HEK293T (cell line): ENCODE results near the gene SELENOO.
A peak's percentile ranks its signal among the peaks of the same experiment; 100 is the strongest.

Source experiments
- CTCF ChIA-PET: fragments of 350-600 bp; formaldehyde crosslinking; extraction: SDS; loops from one replicate; lab custom pipeline; 2021; ENCODE audit warnings: antibody characterized with exemption, inconsistent platforms; lab: Yijun Ruan, JAX
- POLR2A ChIA-PET: fragments of 350-600 bp; formaldehyde crosslinking; extraction: SDS; loops from one replicate; lab custom pipeline; 2020; ENCODE audit warnings: antibody characterized with exemption, inconsistent platforms; lab: Yijun Ruan, JAX
- DNase-seq: peaks from one replicate; pipeline ENCODE4 v3.0.0; 2012; ENCODE audit warnings: mixed read lengths; ENCODE audit errors: extremely low spot score
- ARNT ChIP-seq: fragments of 450-650 bp; IDR thresholded peaks from 2 replicates; pipeline ENCODE4 v1.6.1; 2017; ENCODE audit warnings: mild to moderate bottlenecking
- BHLHE40 ChIP-seq: fragments of 450-650 bp; IDR thresholded peaks from 2 replicates; pipeline ENCODE4 v1.6.1; 2016; ENCODE audit warnings: mild to moderate bottlenecking, moderate library complexity, borderline replicate concordance
- CTBP1 ChIP-seq: fragments of 450-650 bp; IDR thresholded peaks from 2 replicates; pipeline ENCODE4 v1.6.1; 2016; ENCODE audit warnings: borderline replicate concordance
- ELF4 ChIP-seq: fragments of 450-650 bp; IDR thresholded peaks from 2 replicates; pipeline ENCODE4 v1.6.1; 2017; ENCODE audit warnings: antibody characterized with exemption
- FOXA1 ChIP-seq: fragments of 450-650 bp; IDR thresholded peaks from 2 replicates; pipeline ENCODE4 v1.6.1; 2016; ENCODE audit warnings: mild to moderate bottlenecking
- FOXK2 ChIP-seq: fragments of 450-650 bp; IDR thresholded peaks from 2 replicates; pipeline ENCODE4 v1.6.1; 2016; ENCODE audit warnings: mild to moderate bottlenecking
- FOXM1 ChIP-seq: fragments of 450-650 bp; IDR thresholded peaks from 2 replicates; pipeline ENCODE4 v1.6.1; 2017; ENCODE audit warnings: mild to moderate bottlenecking, borderline replicate concordance
- HDGF ChIP-seq: fragments of 450-650 bp; IDR thresholded peaks from 2 replicates; pipeline ENCODE4 v1.6.1; 2017; ENCODE audit warnings: antibody characterized with exemption, borderline replicate concordance
- L3MBTL2 ChIP-seq: fragments of 450-650 bp; conservative IDR thresholded peaks from 2 replicates; pipeline ENCODE4 v1.6.1; 2016; ENCODE audit warnings: mild to moderate bottlenecking
- LEF1 ChIP-seq: fragments of 450-650 bp; IDR thresholded peaks from 2 replicates; pipeline ENCODE4 v1.6.1; 2017; ENCODE audit warnings: mild to moderate bottlenecking, borderline replicate concordance
- NFRKB ChIP-seq: fragments of 450-650 bp; IDR thresholded peaks from 2 replicates; pipeline ENCODE4 v1.6.1; 2016; ENCODE audit warnings: mild to moderate bottlenecking, moderate library complexity
- PKNOX1 ChIP-seq: fragments of 450-650 bp; IDR thresholded peaks from 2 replicates; pipeline ENCODE4 v1.6.1; 2016
- SP1 ChIP-seq: fragments of 450-650 bp; IDR thresholded peaks from 2 replicates; pipeline ENCODE4 v1.6.1; 2017
- SUZ12 ChIP-seq: fragments of 450-650 bp; IDR thresholded peaks from 2 replicates; pipeline ENCODE4 v1.6.1; 2016; ENCODE audit warnings: mild to moderate bottlenecking
- TARDBP ChIP-seq: fragments of 450-650 bp; IDR thresholded peaks from 2 replicates; pipeline ENCODE4 v1.6.1; 2016
- ZNF384 ChIP-seq: fragments of 450-650 bp; IDR thresholded peaks from 2 replicates; pipeline ENCODE4 v1.6.1; 2016

The SELENOO gene

GRCh38 chr22:50184902-50185374 is 15.9 kb upstream of the SELENOO start:
- DNase-seq = no peak
- CTCF ChIA-PET = no interaction called here
- TF ChIP-seq NFRKB (no peak), ELF4 (no peak), SUZ12 (no peak), SP1 (no peak), FOXA1 (no peak), FOXM1 (no peak), FOXK2 (no peak), TARDBP (no peak)
- POLR2A ChIA-PET = interaction anchor here (1.2 kb wide), 1 partner anchor 14 kb away, joined by 4 read pairs; the partner anchor contains the start of gene PANX2

GRCh38 chr22:50185375-50186087 is 15.3 kb upstream of the SELENOO start, which contains the start of gene TRABD:
TRABD (plus strand) TSS chr22:50185913; CDS start chr22:50193061, 7,148 bp downstream.
- peak; percentile 98 for DNase-seq
- CTCF ChIA-PET = no interaction called here
- peak; percentile 54; the same call in 1 of the 2 replicates for TF ChIP-seq FOXM1
- no peak for TF ChIP-seq SUZ12
- POLR2A ChIA-PET = no interaction called here

DNA sequence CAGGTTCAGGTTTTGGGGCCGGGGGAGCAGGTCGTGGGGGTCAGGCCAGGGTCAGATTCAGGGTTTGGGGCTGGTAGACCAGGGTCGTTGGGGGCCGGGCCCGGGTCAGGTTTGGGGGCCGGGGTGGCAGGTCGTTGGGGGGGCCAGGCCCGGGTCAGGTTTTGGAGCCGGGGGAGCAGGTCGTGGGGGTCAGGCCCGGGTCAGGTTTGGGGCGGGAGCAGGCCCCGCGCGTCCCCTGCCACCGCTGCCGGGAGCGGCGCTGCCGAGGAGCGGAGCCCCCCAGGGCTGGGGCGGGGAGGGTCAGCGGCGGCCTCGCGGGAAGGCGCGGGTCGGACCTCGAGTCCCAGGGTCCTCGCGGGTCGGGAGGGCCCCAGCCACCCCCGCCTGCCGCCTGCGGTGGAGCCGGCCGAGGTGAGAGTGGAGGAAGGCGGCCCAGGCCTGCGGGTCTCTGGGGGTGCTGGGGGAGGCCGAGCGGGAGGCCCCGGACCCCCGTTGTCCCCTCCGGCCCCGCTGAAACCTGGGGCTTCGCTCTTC is 14.6 kb upstream of the SELENOO start:
- DNase-seq = no peak
- ChIA-PET CTCF (no interaction called here), POLR2A (interaction anchor here (1.0 kb wide), 1 partner anchor 15 kb away, joined by 3 read pairs; the partner anchor contains the start of gene PANX2)
- TF ChIP-seq ELF4 (no peak), BHLHE40 (no peak), HDGF (no peak), SP1 (no peak), L3MBTL2 (no peak), FOXM1 (no peak), ZNF384 (no peak), ARNT (no peak)

DNA sequence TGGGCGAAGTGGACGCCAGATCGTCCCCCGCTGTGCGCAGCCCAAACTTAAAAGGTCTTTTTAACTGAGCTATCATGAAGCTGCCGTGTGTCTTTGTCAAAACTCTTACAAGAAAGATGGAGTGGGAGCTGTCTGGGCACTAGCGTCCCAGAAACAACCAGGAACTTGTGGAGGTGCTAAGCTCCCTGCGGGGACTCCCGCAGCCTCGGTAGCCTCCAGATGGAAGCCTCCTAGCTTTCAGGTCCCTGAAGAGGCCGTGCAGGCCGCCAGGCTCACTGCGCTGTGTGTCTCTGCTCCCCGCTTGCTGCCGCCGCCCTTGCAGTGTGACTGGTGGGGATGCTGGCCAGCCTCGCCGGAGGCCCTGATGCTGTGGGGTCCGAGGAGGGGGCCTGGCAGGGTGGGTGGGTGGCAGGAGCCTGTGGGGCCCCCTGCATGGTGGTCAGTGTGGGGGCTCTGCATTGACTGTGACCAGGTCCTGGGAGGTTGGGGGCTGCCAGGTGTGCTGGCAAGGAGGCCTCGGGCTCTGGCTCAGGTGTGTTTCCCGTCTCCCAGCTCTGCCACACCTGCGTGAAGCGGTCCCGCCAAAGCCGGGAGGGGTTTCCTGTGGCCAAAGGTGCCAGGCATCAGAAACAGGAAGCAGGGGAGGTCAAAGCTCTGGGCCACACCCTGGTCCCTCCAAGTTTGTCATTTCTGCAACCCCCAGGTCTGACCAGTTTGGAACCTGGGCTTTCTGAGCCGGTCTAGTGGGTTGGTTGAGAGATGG is 13.9 kb upstream of the SELENOO start:
- TF ChIP-seq PKNOX1 (no peak), SP1 (no peak), TARDBP (no peak), FOXA1 (no peak), FOXK2 (no peak), ZNF384 (no peak)
- CTCF ChIA-PET = interaction anchor here (0.6 to 0.9 kb wide), 3 partner anchors 37 to 122 kb away, joined by 3 to 9 read pairs (median 4); no protein-coding TSS in a partner anchor
- POLR2A ChIA-PET = interaction anchor here (0.7 to 1.0 kb wide), 2 partner anchors 15 to 16 kb away, joined by 3 read pairs; partner anchors contain the start of gene PANX2
- DNase-seq = no peak

DNA sequence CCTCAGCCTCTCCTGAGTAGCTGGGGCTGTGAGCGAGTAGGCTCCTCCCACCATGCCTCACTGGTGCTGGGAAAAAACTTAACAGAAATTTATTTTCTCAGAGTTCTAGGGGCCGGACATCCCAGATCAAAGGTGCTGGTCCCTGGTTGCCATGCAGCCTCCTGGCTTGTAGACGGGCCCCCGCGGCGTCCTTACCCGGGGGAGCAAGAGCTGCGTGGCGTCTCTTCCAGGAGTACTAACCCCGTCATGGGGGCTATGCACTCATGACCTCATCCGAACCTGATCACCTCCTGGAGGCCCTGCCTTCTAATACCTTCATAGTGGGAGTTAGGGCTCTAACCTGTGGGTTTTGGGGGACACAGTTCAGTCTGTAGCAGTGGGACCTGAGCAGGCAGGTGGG is 12.5 kb upstream of the SELENOO start:
- DNase-seq = no peak
- CTCF ChIA-PET = interaction anchor here (0.7 kb wide), 1 partner anchor 60 kb away, joined by 4 read pairs; no protein-coding TSS in a partner anchor
- POLR2A ChIA-PET = no interaction called here
- TF ChIP-seq TARDBP = no peak
- TF ChIP-seq BHLHE40 = no peak
- no peak for TF ChIP-seq SP1
- TF ChIP-seq HDGF = no peak
- TF ChIP-seq ELF4 = no peak
- no peak for TF ChIP-seq ARNT
- no peak for TF ChIP-seq ZNF384
- TF ChIP-seq FOXA1 = no peak
- TF ChIP-seq CTBP1 = no peak
- TF ChIP-seq NFRKB = no peak
- TF ChIP-seq L3MBTL2 = no peak
- TF ChIP-seq PKNOX1 = no peak
- TF ChIP-seq FOXK2 = no peak
- TF ChIP-seq SUZ12 = no peak

GRCh38 chr22:50189184-50189848 is 11.5 kb upstream of the SELENOO start:
- POLR2A ChIA-PET = interaction anchor here (0.8 to 1.8 kb wide), 2 partner anchors 10 to 19 kb away, joined by 3 to 5 read pairs; no protein-coding TSS in a partner anchor
- CTCF ChIA-PET = interaction anchor here (0.7 to 1.2 kb wide), 2 partner anchors 39 to 65 kb away, joined by 3 to 6 read pairs; no protein-coding TSS in a partner anchor
- TF ChIP-seq ELF4 (no peak), FOXM1 (no peak), TARDBP (no peak), HDGF (no peak), LEF1 (no peak), CTBP1 (no peak), L3MBTL2 (no peak), PKNOX1 (no peak), FOXK2 (no peak), FOXA1 (no peak), NFRKB (no peak), SUZ12 (no peak), SP1 (no peak), BHLHE40 (no peak)
- DNase-seq = no peak
